ENCODE data around the gene EVI2B.

- TF ChIP-seq POLR2A (IDR thresholded peaks at IDR 0.05; ENCODE audit: low read depth, low read length), result no peak
- TF ChIP-seq POLR2AphosphoS5 (IDR thresholded peaks at IDR 0.05; ENCODE audit: low read depth, low read length), result no peak
- TF ChIP-seq PAX5 (IDR thresholded peaks at IDR 0.05; ENCODE audit: insufficient read depth, low read length, severe bottlenecking), result no peak
Measured at GRCh38 chr17:31355935-31356334, 42.1 kb upstream of the EVI2B start.

Data from GM12891 (cell line).